Mucosa of rectum (tissue), 2 donors: Measurements from ENCODE around the gene PDGFRB.

ENCODE experiments used
- H3K27ac ChIP-seq, 2 donors: one replicate each; pipeline ENCODE4 v1.7.0; 2013; ENCODE audit warnings: inconsistent platforms in 2 of 2, low read depth in 2 of 2, low read length in 2 of 2
- H3K27me3 ChIP-seq, 2 donors: one replicate each; pipeline ENCODE4 v1.7.0; 2013; ENCODE audit warnings: low read length in 2 of 2; ENCODE audit not compliant: control insufficient read depth in 2 of 2, insufficient read depth in 2 of 2
- H3K36me3 ChIP-seq, 2 donors: one replicate each; pipeline ENCODE4 v1.7.0; 2013; ENCODE audit warnings: low read length in 2 of 2; ENCODE audit not compliant: control insufficient read depth in 2 of 2, insufficient read depth in 2 of 2
- H3K4me1 ChIP-seq, 2 donors: one replicate each; pipeline ENCODE4 v1.7.0; 2013; ENCODE audit warnings: low read length in 2 of 2, mild to moderate bottlenecking in 1 of 2; ENCODE audit not compliant: control insufficient read depth in 2 of 2, insufficient read depth in 2 of 2
- H3K4me3 ChIP-seq, 2 donors: one replicate each; pipeline ENCODE4 v1.7.0; 2013; ENCODE audit warnings: low read length in 2 of 2
- H3K9ac ChIP-seq, 2 donors: one replicate each; pipeline ENCODE4 v1.7.0; 2013; ENCODE audit warnings: low read length in 2 of 2, low read depth in 1 of 2, mild to moderate bottlenecking in 1 of 2
- H3K9me3 ChIP-seq, 2 donors: one replicate each; pipeline ENCODE4 v1.7.0; 2013; ENCODE audit warnings: low read length in 2 of 2; ENCODE audit not compliant: control insufficient read depth in 2 of 2
- donor health status: healthy.
- donor health status: Normal muscosa, but diverticular disease.

PDGFRB gene

DNA sequence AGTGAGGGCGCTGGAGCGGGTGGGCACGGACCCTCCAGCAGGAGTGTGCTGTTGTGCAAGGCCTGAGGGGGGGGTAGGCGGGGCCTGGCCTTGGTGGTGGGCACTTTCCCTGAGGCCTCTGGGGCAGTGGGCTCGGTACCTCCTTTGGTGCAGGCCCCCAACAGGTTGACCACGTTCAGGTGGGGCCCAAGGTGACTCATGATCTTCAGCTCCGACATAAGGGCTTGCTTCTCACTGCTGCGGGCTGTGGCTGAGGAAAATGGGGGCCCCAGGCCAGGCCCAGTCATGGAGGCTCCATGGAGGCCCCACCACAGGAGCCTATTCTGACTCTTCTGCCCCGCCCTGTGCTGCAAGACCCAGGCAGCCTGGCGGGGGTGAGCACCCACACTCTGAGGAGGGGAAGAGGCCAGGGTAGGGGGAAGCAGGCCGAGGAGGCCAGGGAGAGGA lies 31.5 kb downstream of the PDGFRB start:
- Histone ChIP-seq H3K36me3 (peaks cover 0 to 10% of the 10 kb centered on the region in 2 donors), H3K27me3 (no peaks in the 10 kb centered on the region), H3K9me3 (no peaks in the 10 kb centered on the region), H3K4me1 (peaks cover 11 to 12% of the 10 kb centered on the region in 2 donors), H3K27ac (no peak overlapping the region), H3K4me3 (no peak overlapping the region), H3K9ac (no peak overlapping the region)

DNA sequence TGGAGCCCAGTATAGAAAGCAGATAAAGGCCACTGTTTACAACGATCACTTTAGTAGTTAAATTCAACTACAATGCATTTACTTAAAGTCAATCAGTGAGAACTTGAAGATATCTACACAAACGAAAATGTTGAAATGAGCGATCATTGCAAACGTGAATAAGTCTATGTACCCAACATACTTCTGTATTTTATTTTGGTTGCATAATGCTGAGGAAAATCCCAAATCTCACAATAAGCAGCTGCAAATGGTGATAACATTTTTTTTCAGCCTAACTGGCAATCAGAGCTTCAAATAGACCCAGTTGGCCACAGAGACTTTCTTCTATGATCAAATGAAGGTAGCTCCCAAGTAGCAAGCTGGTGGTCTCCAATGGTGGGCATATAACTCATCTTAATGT lies 32.1 kb downstream of the PDGFRB start:
- no peaks in the 10 kb centered on the region for H3K27me3 ChIP-seq
- H3K9me3 ChIP-seq: no peaks in the 10 kb centered on the region
- H3K36me3 ChIP-seq: peaks cover 0 to 13% of the 10 kb centered on the region in 2 donors
- H3K9ac ChIP-seq: no peak overlapping the region
- H3K27ac ChIP-seq: no peak overlapping the region
- peaks cover 11 to 12% of the 10 kb centered on the region in 2 donors for H3K4me1 ChIP-seq
- H3K4me3 ChIP-seq: no peak overlapping the region

DNA sequence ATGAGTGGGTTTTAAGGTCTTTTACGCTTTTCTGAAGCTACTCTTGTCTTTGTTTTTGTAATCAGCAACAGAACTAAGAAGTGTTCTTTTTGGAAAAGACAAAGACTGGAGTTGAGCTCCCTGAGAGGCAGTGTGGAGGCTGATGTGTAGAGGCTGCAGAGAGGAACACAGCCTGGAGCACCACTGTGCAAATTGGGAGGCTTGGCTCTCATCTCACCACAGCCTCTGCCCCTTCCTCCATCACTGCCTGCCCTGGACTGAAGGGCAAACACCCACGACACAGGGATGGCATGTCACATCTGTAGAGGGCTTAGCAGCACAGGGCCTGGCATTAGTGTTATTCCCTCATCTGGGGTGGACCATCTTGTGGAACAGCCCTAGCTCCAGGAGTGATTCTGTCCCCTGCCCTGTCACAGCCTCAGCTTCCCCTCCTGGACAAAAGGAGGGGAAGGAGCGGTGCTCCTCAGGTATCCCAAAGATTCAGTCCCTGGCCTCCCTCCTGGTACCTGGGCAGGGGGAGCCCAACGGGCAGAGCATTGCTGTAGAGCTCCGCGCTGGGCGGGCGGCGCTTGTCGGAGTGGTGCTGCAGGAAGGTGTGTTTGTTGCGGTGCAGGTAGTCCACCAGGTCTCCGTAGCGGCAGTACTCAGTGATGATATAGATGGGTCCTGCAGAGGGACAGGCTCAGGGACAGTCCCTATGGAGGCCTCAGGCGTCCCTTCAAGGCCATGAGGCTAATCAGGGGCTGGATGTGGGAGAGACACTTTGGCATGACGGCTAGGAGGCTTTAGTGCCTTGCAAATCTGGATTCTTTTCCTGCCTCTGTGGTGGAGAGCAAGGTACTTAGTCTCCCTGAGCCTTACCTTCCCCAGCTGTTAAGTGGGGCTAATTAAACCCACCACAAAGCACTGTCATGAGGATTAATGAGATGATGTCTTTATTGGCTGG lies 32.8 kb downstream of the PDGFRB start:
- peaks cover 11 to 12% of the 10 kb centered on the region in 2 donors for H3K4me1 ChIP-seq
- H3K27me3 ChIP-seq: no peaks in the 10 kb centered on the region
- peaks cover 0 to 11% of the 10 kb centered on the region in 2 donors for H3K36me3 ChIP-seq
- no peak overlapping the region for H3K4me3 ChIP-seq
- H3K9ac ChIP-seq: peak overlapping the region in 1 of 2 donors; percentile 15
- no peak overlapping the region for H3K27ac ChIP-seq
- no peaks in the 10 kb centered on the region for H3K9me3 ChIP-seq

DNA sequence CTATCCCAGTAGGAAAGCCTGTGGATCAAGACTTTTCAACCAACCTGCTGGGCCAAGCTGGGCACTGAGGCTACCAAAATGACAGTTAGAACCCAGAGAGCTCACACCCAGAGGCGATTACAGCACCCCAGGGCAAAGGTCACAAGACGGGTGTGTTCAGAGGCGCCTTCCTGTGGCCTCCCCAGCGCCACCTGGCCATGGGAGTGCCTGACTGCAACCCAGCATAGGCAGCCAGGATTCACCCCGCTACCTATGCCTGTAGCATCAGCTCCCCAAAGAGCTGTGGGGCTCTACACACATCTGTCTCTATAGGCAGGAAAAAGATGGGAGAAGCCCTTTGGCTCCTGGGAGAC lies 33.5 kb downstream of the PDGFRB start:
- no peaks in the 10 kb centered on the region for H3K27me3 ChIP-seq
- H3K4me1 ChIP-seq: peaks cover 11 to 12% of the 10 kb centered on the region in 2 donors
- H3K9me3 ChIP-seq: no peaks in the 10 kb centered on the region
- peak overlapping the region; percentile 47 to 49 for H3K27ac ChIP-seq
- peaks cover 0 to 11% of the 10 kb centered on the region in 2 donors for H3K36me3 ChIP-seq
- peak overlapping the region in 1 of 2 donors; percentile 15 for H3K9ac ChIP-seq
- no peak overlapping the region for H3K4me3 ChIP-seq

DNA sequence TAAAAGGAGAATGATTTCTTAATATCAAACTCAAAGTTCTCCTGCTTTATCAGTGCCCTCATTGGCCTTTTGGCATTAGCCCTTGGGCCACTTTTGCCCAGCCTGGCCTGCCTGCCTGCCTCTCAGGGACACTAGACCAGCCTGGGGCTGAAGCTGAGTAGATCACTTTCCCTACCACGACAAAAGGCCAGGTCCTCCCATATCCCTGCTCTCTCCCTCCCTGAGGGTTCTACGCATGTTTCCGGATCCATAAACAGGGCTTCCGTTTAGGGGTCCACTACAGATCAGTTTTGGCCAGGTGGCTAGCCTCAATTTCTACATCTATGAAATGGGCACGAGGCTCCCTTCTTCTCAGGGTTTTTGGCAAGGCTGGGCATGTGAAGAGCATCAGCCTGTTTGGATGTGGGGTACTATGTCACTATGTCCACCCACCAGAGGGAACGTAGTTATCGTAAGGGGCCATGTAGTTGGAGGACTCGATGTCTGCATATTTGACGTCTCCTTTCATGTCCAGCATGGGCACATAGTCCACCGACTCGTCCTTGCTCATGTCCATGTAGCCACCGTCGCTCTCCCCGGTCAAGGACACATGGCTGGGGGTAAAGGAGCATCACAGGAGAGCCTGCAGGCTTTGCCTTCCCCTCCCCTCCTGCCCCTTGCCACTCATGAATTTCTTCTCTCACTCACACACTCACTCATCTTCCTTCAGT lies 34.0 kb downstream of the PDGFRB start:
- peak overlapping the region; percentile 47 to 49 for H3K27ac ChIP-seq
- H3K4me1 ChIP-seq: peaks cover 11 to 12% of the 10 kb centered on the region in 2 donors
- H3K9me3 ChIP-seq: no peaks in the 10 kb centered on the region
- H3K4me3 ChIP-seq: no peak overlapping the region
- H3K27me3 ChIP-seq: no peaks in the 10 kb centered on the region
- H3K36me3 ChIP-seq: peaks cover 0 to 11% of the 10 kb centered on the region in 2 donors
- H3K9ac ChIP-seq: no peak overlapping the region

DNA sequence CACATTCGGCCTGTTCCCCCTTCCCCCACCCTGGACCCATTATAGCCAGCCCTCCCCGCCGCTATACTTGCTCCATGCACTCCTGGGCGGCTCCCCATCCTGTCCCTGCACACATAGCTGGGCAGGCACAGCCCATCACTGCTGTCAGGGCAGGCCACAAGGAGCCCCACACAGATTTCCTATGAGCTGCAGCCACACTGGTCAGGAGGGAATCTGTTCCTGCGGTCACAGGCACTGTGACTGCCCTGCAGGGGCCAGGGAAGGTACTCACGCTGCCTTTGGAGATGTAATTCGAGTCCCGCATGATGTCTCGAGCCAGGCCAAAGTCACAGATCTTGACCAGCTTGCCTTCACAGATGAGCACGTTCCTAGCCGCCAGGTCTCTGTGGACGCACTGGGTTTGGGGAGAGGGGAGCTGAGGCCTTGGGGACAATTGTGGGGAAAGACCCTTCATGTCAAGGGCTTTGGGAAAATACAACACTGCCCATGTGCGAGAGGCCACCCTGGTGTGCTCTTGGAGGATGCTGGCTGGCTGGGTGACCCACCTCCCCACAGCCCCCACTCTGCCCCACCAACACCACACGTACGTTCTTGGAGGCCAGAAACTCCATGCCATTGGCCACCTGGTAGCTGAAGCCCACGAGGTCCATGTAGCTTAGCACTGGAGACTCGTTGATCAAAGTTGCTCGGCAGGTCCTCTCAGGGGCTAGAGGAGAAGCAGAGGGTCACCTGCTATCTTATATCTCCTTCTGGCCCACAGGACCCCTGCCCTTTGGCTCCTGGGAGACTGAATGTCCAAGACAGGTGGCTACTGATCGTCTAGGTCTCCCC lies 34.8 kb downstream of the PDGFRB start:
- no peaks in the 10 kb centered on the region for H3K9me3 ChIP-seq
- peaks cover 0 to 11% of the 10 kb centered on the region in 2 donors for H3K36me3 ChIP-seq

DNA sequence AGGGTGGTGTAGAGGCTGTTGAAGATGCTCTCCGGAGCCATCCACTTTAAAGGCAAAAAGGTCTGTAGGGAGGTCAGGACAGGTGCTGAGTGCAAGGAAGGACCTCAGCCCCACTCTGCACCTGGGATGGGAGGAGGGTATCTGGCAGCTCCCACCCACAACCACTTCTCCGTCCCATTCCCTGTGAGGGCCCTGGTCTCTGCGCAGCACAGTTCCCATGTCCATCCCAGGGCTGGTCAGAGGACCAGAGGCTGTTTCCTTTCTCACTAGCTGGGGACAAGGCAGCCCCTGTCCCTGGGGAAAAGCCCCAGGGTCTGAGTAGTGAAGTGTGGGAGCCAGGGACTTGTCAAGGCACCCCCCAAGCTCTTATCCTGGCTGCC lies 35.6 kb downstream of the PDGFRB start:
- H3K36me3 ChIP-seq: peaks cover 0 to 11% of the 10 kb centered on the region in 2 donors
- H3K27me3 ChIP-seq: no peaks in the 10 kb centered on the region
- H3K9ac ChIP-seq: no peak overlapping the region
- H3K9me3 ChIP-seq: no peaks in the 10 kb centered on the region
- peaks cover 11 to 12% of the 10 kb centered on the region in 2 donors for H3K4me1 ChIP-seq
- H3K4me3 ChIP-seq: no peak overlapping the region
- H3K27ac ChIP-seq: no peak overlapping the region

More for the DNA sequence above, 34.8 kb downstream of the PDGFRB start:
- Histone ChIP-seq H3K27ac (no peak overlapping the region), H3K27me3 (no peaks in the 10 kb centered on the region), H3K4me3 (no peak overlapping the region), H3K9ac (no peak overlapping the region), H3K4me1 (peaks cover 11 to 12% of the 10 kb centered on the region in 2 donors)

DNA sequence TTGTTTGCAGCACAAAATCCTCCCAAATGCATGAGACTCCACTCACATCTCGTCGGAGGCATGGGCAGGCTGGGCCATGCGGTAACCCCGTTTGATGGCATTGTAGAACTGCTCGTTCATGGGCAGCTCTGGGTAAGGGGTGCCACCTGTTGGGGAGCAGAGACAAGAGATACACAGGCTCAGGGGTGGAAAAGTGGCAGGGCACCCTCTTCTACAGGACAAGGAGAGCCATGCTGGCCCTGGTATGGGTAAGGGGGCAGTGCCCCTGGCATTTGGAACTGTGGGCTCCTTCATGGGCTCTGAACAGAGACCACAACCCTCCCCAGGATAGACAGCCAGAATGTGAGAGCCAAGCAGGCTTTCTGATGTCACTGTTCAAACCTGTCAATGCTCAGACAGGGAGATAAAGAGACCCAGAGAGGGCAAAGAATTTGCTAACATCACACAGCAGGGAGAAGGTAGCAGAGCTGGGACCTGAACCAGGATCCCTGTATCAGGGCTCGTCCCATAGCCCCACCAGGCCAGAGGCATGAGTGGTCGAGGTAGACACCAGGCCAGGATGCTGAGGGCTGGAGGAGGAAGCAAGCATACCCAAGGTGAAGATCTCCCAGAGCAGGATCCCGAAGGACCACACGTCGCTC lies 36.1 kb downstream of the PDGFRB start:
- H3K4me1 ChIP-seq: peaks cover 11 to 12% of the 10 kb centered on the region in 2 donors
- H3K36me3 ChIP-seq: peaks cover 0 to 11% of the 10 kb centered on the region in 2 donors

DNA sequence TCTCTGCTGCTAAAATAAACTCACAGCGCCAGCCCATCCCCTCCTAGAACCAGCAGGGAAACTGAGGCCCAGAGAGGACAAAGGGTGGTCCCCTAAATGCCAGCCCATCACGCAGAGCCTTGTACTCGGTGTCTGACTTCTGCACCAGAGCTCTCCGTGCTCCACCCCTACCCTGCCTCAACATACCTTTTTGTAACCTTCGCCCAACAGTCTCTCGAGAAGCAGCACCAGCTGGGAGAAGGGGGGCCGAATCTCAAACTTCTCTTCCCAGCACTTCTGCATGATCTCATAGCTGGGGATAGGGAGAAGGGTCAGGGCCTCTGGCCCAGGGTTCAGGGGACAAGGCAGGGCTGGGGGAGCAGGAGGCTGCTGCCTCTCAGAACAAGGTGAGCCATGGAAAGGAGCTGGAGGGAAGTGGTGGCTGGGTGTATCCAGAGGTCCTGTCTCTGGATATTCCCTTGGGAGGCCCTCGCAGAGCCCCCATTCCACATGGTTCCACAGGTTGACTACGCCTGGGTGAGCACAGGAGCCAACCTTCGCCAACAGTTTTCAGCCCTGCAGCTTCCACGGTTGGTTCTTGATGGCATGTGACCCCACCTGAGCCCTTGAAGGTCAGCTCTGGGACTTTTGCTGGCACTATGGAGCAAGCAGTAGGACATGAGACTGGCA lies 37.0 kb downstream of the PDGFRB start:
- no peaks in the 10 kb centered on the region for H3K9me3 ChIP-seq
- H3K4me1 ChIP-seq: peaks cover 11 to 12% of the 10 kb centered on the region in 2 donors
- H3K9ac ChIP-seq: no peak overlapping the region
- H3K27ac ChIP-seq: no peak overlapping the region
- no peak overlapping the region for H3K4me3 ChIP-seq
- H3K27me3 ChIP-seq: no peaks in the 10 kb centered on the region
- peaks cover 0 to 11% of the 10 kb centered on the region in 2 donors for H3K36me3 ChIP-seq

More for the DNA sequence above, 36.1 kb downstream of the PDGFRB start:
- Histone ChIP-seq H3K27ac (no peak overlapping the region), H3K9ac (no peak overlapping the region), H3K9me3 (no peaks in the 10 kb centered on the region), H3K4me3 (no peak overlapping the region), H3K27me3 (no peaks in the 10 kb centered on the region)
